HG03571 (cell line): ENCODE results near the gene CEP104.
"Not testable (repeated sequence)": the region's sequence is repeated elsewhere in the genome, so short reads cannot be mapped to it uniquely, and the experiment has no call there.

Experiments
- ATAC-seq: cut with Tn5 transposase; IDR thresholded peaks from one replicate; pipeline ENCODE4 v1.9.1; 2021; ENCODE audit not compliant: unreplicated experiment

CEP104 gene

GRCh38 chr1:3803905-3804626 lies 52.9 kb downstream of the CEP104 start:
- no peak for ATAC-seq

- ATAC-seq: not testable (repeated sequence)
Measured at GRCh38 chr1:3800795-3801194, 56.2 kb downstream of the CEP104 start.

GRCh38 chr1:3799976-3800685 lies 56.9 kb downstream of the CEP104 start:
- ATAC-seq: no peak

- ATAC-seq: peak; percentile 98
Measured at GRCh38 chr1:3796215-3797061, 60.6 kb downstream of the CEP104 start, which contains the start of gene LRRC47. TSS of gene LRRC47 (minus strand) at chr1:3796498. CDS start at chr1:3796476, 22 bp downstream.

- ATAC-seq: no peak
Measured at GRCh38 chr1:3795453-3796214, 61.4 kb downstream of the CEP104 start.

GRCh38 chr1:3790952-3791351 lies 66.1 kb downstream of the CEP104 start:
- ATAC-seq: no peak

- no peak for ATAC-seq
Measured at GRCh38 chr1:3790500-3790923, 66.5 kb downstream of the CEP104 start.

- no peak for ATAC-seq
Measured at GRCh38 chr1:3789421-3790300, 67.3 kb downstream of the CEP104 start.

- ATAC-seq: no peak
Measured at GRCh38 chr1:3788756-3789420, 68.1 kb downstream of the CEP104 start.

GRCh38 chr1:3787745-3788605 lies 69.0 kb downstream of the CEP104 start:
- ATAC-seq: no peak

GRCh38 chr1:3787349-3787715 lies 69.7 kb downstream of the CEP104 start:
- no peak for ATAC-seq

- no peak for ATAC-seq
Measured at GRCh38 chr1:3786468-3787348, 70.3 kb downstream of the CEP104 start.

- no peak for ATAC-seq
Measured at GRCh38 chr1:3785456-3786157, 71.4 kb downstream of the CEP104 start.

GRCh38 chr1:3785045-3785444 lies 72.0 kb downstream of the CEP104 start:
- ATAC-seq: no peak

GRCh38 chr1:3783651-3784474 lies 73.1 kb downstream of the CEP104 start:
- ATAC-seq: no peak

GRCh38 chr1:3780901-3781300 lies 76.1 kb downstream of the CEP104 start:
- ATAC-seq: no peak
